HCT116 (cell line): Measurements from ENCODE around the gene NPW. TPM values are rescaled to one million over a fixed set of nuclear protein-coding genes. Genes with fewer than 3 reads are reported as not detected.

ENCODE experiments used
- ATAC-seq: fragments of 200-7000 bp; cut with Tn5 transposase; 2 replicates; pipeline ENCODE4 v1.9.1; 2020; ENCODE audit warnings: mild to moderate bottlenecking, moderate library complexity
- BruUV-seq: library from RNA; stranded (reverse); fragments of 400-500 nt; replicated peaks from 2 replicates; lab custom pipeline; 2021; lab: Mats Ljungman, UMichigan
- CTCF ChIA-PET: fragments of 300-600 bp; sonication (Branson Sonifier 250); formaldehyde crosslinking; loops from one replicate; lab custom pipeline; 2021; ENCODE audit warnings: antibody characterized with exemption; lab: Charles Lee
- POLR2A ChIA-PET: fragments of 300-600, 350-600 bp; sonication (Branson Sonifier 250); formaldehyde crosslinking; loops from one replicate; lab custom pipeline; 2021; ENCODE audit warnings: antibody characterized with exemption; lab: Charles Lee
- RAD21 ChIA-PET, 2 experiments: fragments of 300-600 bp; sonication (Branson Sonifier 250); formaldehyde crosslinking; loops; one replicate each; lab custom pipeline; 2023; ENCODE audit warnings: low total read pairs in 2 of 2; ENCODE audit not compliant: uncharacterized antibody in 2 of 2, unreplicated experiment in 2 of 2, low non-redundant PET in 1 of 2; lab: Charles Lee
- DNase-seq: peaks from one replicate; pipeline ENCODE4 v3.0.0-alpha.2; 2010; ENCODE audit warnings: low read depth, low spot score
- H2AFZ ChIP-seq: fragments of 200-600 bp; shearing (Covaris generic), sonication (generic); 2 replicates; pipeline ENCODE4 v1.6.1; 2017; ENCODE audit warnings: low read depth, mixed run types, mixed read lengths, antibody characterized with exemption, low read length; ENCODE audit not compliant: poor library complexity, severe bottlenecking
- H3K27ac ChIP-seq: 2 replicates; pipeline ENCODE4 v1.5.1; 2012; ENCODE audit warnings: low read depth, low read length
- H3K27me3 ChIP-seq: fragments of 200-600 bp; sonication (generic); 2 replicates; pipeline ENCODE4 v1.6.1; 2016; ENCODE audit warnings: mixed run types, low read length, mixed read lengths; ENCODE audit not compliant: insufficient read depth
- H3K36me3 ChIP-seq, 2 experiments: fragments of 200-500 bp in 1 of 2; fragments of 200-600 bp in 1 of 2; sonication (Bioruptor generic) in 1 of 2; sonication (generic) in 1 of 2; 2 replicates each; pipeline versions ENCODE4 v1.5.1 to v1.6.1; 2014 to 2016; ENCODE audit warnings: low read length in 2 of 2, inconsistent platforms in 1 of 2, mixed read lengths in 1 of 2, mixed run types in 1 of 2; ENCODE audit not compliant: insufficient read depth in 2 of 2, control insufficient read depth in 1 of 2
- H3K4me1 ChIP-seq, 2 experiments: fragments of 200-600 bp in 1 of 2; sonication (generic) in 1 of 2; 2 replicates each; pipeline versions ENCODE4 v1.5.1 to v1.6.1; 2012 to 2017; ENCODE audit warnings: low read length in 2 of 2, inconsistent platforms in 1 of 2, mild to moderate bottlenecking in 1 of 2, mixed read lengths in 1 of 2, mixed run types in 1 of 2, moderate library complexity in 1 of 2; ENCODE audit not compliant: insufficient read depth in 2 of 2, control insufficient read depth in 1 of 2
- H3K4me2 ChIP-seq: fragments of 200-600 bp; sonication (generic); 2 replicates; pipeline ENCODE4 v1.6.1; 2017; ENCODE audit warnings: mixed run types, low read length, mixed read lengths
- H3K4me3 ChIP-seq, 2 experiments: fragments of 200-600 bp in 1 of 2; sonication (generic) in 1 of 2; replicated peaks in 1 of 2; 2 replicates each; pipeline ENCODE4 v1.5.1; 2011 to 2016; ENCODE audit warnings: low read length in 2 of 2, control low read depth in 1 of 2, low read depth in 1 of 2, mild to moderate bottlenecking in 1 of 2, mixed read lengths in 1 of 2, mixed run types in 1 of 2
- H3K79me2 ChIP-seq: fragments of 200-600 bp; sonication (generic); 2 replicates; pipeline ENCODE4 v1.6.1; 2017; ENCODE audit warnings: mild to moderate bottlenecking, mixed run types, low read length, moderate library complexity, mixed read lengths; ENCODE audit not compliant: insufficient read depth
- H3K9ac ChIP-seq: fragments of 200-600 bp; sonication (generic); 2 replicates; pipeline ENCODE4 v1.6.1; 2016; ENCODE audit warnings: low read length, mixed read lengths
- H3K9me2 ChIP-seq: fragments of 200-600 bp; sonication (generic), shearing (Covaris generic); 2 replicates; pipeline ENCODE4 v1.6.1; 2017; ENCODE audit warnings: mixed run types, mild to moderate bottlenecking, moderate library complexity; ENCODE audit not compliant: insufficient read depth
- H3K9me3 ChIP-seq, 2 experiments: fragments of 200-500 bp in 1 of 2; fragments of 200-600 bp in 1 of 2; sonication (Bioruptor generic) in 1 of 2; sonication (generic) in 1 of 2; 2 replicates each; pipeline ENCODE4 v1.6.1; 2014 to 2017; ENCODE audit warnings: low read length in 2 of 2, mixed read lengths in 2 of 2, inconsistent platforms in 1 of 2, low read depth in 1 of 2, mild to moderate bottlenecking in 1 of 2, mixed run types in 1 of 2, moderate library complexity in 1 of 2; ENCODE audit not compliant: control insufficient read depth in 1 of 2, insufficient read depth in 1 of 2
- H4K20me1 ChIP-seq: fragments of 200-600 bp; sonication (generic), shearing (Covaris generic); 2 replicates; pipeline ENCODE4 v1.6.1; 2017; ENCODE audit warnings: mixed run types, mild to moderate bottlenecking, moderate library complexity; ENCODE audit not compliant: insufficient read depth
- CBX3 ChIP-seq: IDR thresholded peaks from 2 replicates; pipeline ENCODE4 v1.6.1; 2012; ENCODE audit warnings: low read depth
- CEBPB ChIP-seq: IDR thresholded peaks from 2 replicates; pipeline ENCODE4 v1.6.1; 2012; ENCODE audit warnings: low read depth
- EGR1 ChIP-seq: IDR thresholded peaks from 2 replicates; pipeline ENCODE4 v1.6.1; 2012; ENCODE audit warnings: low read depth
- EZH2 ChIP-seq: fragments of 200-600 bp; sonication (generic); IDR thresholded peaks from 2 replicates; pipeline ENCODE4 v1.6.1; 2017; ENCODE audit warnings: antibody characterized with exemption, mixed run types
- EZH2phosphoT487 ChIP-seq: fragments of 200-600 bp; IDR thresholded peaks from 2 replicates; pipeline ENCODE4 v1.6.1; 2018; ENCODE audit warnings: antibody characterized with exemption, borderline replicate concordance
- FOSL1 ChIP-seq: IDR thresholded peaks from 2 replicates; pipeline ENCODE4 v1.6.1; 2012; ENCODE audit warnings: low read depth
- JUND ChIP-seq: IDR thresholded peaks from 2 replicates; pipeline ENCODE4 v1.6.1; 2012
- RAD21 ChIP-seq: IDR thresholded peaks from 2 replicates; pipeline ENCODE4 v1.6.1; 2012; ENCODE audit warnings: low read depth, mild to moderate bottlenecking
- SIN3A ChIP-seq: IDR thresholded peaks from 2 replicates; pipeline ENCODE4 v1.6.1; 2012; ENCODE audit warnings: low read depth
- SP1 ChIP-seq: IDR thresholded peaks from 2 replicates; pipeline ENCODE4 v1.6.1; 2012; ENCODE audit warnings: low read depth
- SRF ChIP-seq: IDR thresholded peaks from 2 replicates; pipeline ENCODE4 v1.6.1; 2012; ENCODE audit warnings: low read depth
- YY1 ChIP-seq: IDR thresholded peaks from 2 replicates; pipeline ENCODE4 v1.6.1; 2011; ENCODE audit warnings: low read length, low read depth, moderate library complexity, mild to moderate bottlenecking; ENCODE audit not compliant: insufficient replicate concordance; ENCODE audit errors: extremely low read depth
- ZFX ChIP-seq: fragments of 450-650 bp; IDR thresholded peaks from 2 replicates; pipeline ENCODE4 v1.6.1; 2017
- ZNF274 ChIP-seq: fragments of 200-500 bp; sonication (Bioruptor generic); IDR thresholded peaks from 2 replicates; pipeline ENCODE4 v1.6.1; 2014; ENCODE audit warnings: mild to moderate bottlenecking, low read depth, low read length, inconsistent platforms
- intact Hi-C: fragments of 100-400 bp; cut with micrococcal nuclease; formaldehyde crosslinking; loops from 2 replicates; pipeline ENCODE4 v1.10.0; 2022
- total RNA-seq: library from RNA; stranded (reverse); gene quantifications from one replicate; pipeline ENCODE4 v1.2.1, GENCODE V29; 2021; ENCODE audit not compliant: unreplicated experiment
- TF ChIP-seq, protein P1 (sequence below): IDR thresholded peaks from 2 replicates; pipeline ENCODE4 v1.6.1; 2012
- TF ChIP-seq, protein P2 (sequence below), 3 experiments: fragments of 200-600 bp in 1 of 3; sonication (generic) in 1 of 3; IDR thresholded peaks in 2 of 3; conservative IDR thresholded peaks in 1 of 3; 2 replicates each; pipeline ENCODE4 v1.5.1; 2012 to 2017; ENCODE audit warnings: low read depth in 2 of 3, low read length in 2 of 3, antibody characterized with exemption in 1 of 3, borderline replicate concordance in 1 of 3, control low read depth in 1 of 3, mild to moderate bottlenecking in 1 of 3, mixed read lengths in 1 of 3, mixed run types in 1 of 3, moderate library complexity in 1 of 3; ENCODE audit not compliant: insufficient read depth in 1 of 3
- TF ChIP-seq, protein P3 (sequence below): IDR thresholded peaks from 2 replicates; pipeline ENCODE4 v1.6.1; 2012; ENCODE audit warnings: low read depth

NPW gene
- total RNA-seq, 1 experiment from 2014 or later: 226 TPM

DNA sequence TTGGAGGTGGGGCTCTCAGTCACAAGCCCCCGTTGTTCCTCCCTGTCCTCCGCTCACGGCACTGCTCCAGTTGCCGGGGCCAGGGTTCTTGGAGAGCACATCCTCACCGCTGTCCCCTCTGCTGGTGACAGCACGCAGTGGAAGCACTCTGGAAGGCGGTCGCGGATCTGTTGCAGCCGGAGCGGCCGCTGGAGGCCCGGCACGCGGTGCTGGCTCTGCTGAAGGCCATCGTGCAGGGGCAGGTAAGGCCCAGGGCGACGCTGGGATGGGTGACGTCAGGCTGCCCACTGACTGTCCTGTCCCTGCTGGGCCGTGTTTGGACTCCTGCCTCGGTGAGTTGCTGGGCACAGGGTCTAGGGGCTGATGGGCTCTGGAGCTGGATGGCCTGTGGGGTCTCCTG, 33.6 kb downstream of the NPW start:
- ATAC-seq (no peak), DNase-seq (no peak)
- ChIA-PET CTCF (no interaction called here), RAD21 (no interaction called here), POLR2A (no interaction called here)
- TF ChIP-seq, protein P1, sequence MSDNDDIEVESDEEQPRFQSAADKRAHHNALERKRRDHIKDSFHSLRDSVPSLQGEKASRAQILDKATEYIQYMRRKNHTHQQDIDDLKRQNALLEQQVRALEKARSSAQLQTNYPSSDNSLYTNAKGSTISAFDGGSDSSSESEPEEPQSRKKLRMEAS: no peak
- Histone ChIP-seq H3K79me2 (peaks cover 8% of the 10 kb centered on the region; the same call in 1 of the 2 replicates), H3K27ac (no peak overlapping the region), H3K9ac (no peak overlapping the region), H2AFZ (no peak overlapping the region), H3K27me3 (no peaks in the 10 kb centered on the region), H3K4me1 (peaks cover 0 to 10% of the 10 kb centered on the region in 2 experiments; a peak in 2 of 4 replicates), H3K4me2 (no peak overlapping the region), H4K20me1 (no peaks in the 10 kb centered on the region), H3K9me2 (no peaks in the 10 kb centered on the region), H3K9me3 (no peaks in the 10 kb centered on the region), H3K4me3 (no peak overlapping the region), H3K36me3 (peaks cover 0 to 3% of the 10 kb centered on the region in 2 experiments; a peak in 2 of 4 replicates)
- BruUV-seq: no TSS peak
- intact Hi-C loops: no loop called here

DNA sequence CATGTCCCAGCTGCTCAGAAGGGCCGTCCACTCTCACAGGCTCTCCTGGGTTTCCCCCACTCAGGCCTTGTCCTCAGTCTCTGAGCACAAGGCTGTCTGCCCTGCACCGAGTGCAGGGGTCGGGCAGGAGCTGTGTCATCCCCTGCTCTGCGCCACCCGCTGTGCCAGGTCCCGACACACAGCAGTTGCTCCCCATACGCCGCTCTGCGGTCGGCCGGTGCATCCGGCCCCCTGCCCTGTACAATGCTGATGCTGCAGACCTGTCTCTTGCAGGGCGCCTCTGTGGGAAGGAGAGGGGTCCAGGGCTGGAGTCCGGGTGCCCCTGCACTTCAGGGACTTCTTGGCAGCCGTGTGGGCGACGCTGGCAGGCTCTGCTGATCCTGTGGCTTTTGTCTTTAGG, 34.3 kb downstream of the NPW start:
- Histone ChIP-seq H3K36me3 (peaks cover 0 to 3% of the 10 kb centered on the region in 2 experiments; a peak in 2 of 4 replicates), H4K20me1 (no peaks in the 10 kb centered on the region), H3K9ac (no peak overlapping the region), H3K9me2 (no peaks in the 10 kb centered on the region), H3K4me1 (peaks cover 0 to 4% of the 10 kb centered on the region in 2 experiments; a peak in 2 of 4 replicates), H3K9me3 (no peaks in the 10 kb centered on the region), H2AFZ (no peak overlapping the region), H3K27me3 (no peaks in the 10 kb centered on the region), H3K4me3 (no peak overlapping the region), H3K79me2 (0 out of 2 replicates have a peak, but pooled peaks cover under 1% of the 10 kb centered on the region), H3K27ac (no peak overlapping the region), H3K4me2 (no peak overlapping the region)
- no TSS peak for BruUV-seq
- ChIA-PET POLR2A (no interaction called here), CTCF (no interaction called here), RAD21 (no interaction called here)
- ATAC-seq (no peak), DNase-seq (no peak)
- intact Hi-C loops: no loop called here
- TF ChIP-seq EGR1 (no peak), YY1 (no peak), RAD21 (no peak), ZNF274 (no peak), ZFX (no peak), SP1 (no peak), EZH2 (no peak), EZH2phosphoT487 (no peak), FOSL1 (no peak), CEBPB (no peak), CBX3 (no peak), JUND (no peak), SIN3A (no peak), SRF (no peak)
- TF ChIP-seq, protein P2, sequence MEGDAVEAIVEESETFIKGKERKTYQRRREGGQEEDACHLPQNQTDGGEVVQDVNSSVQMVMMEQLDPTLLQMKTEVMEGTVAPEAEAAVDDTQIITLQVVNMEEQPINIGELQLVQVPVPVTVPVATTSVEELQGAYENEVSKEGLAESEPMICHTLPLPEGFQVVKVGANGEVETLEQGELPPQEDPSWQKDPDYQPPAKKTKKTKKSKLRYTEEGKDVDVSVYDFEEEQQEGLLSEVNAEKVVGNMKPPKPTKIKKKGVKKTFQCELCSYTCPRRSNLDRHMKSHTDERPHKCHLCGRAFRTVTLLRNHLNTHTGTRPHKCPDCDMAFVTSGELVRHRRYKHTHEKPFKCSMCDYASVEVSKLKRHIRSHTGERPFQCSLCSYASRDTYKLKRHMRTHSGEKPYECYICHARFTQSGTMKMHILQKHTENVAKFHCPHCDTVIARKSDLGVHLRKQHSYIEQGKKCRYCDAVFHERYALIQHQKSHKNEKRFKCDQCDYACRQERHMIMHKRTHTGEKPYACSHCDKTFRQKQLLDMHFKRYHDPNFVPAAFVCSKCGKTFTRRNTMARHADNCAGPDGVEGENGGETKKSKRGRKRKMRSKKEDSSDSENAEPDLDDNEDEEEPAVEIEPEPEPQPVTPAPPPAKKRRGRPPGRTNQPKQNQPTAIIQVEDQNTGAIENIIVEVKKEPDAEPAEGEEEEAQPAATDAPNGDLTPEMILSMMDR (IDR thresholded peaks at IDR 0.05 in 2 of 3, conservative IDR thresholded peaks at IDR 0.05 in 1 of 3; ENCODE audit: borderline replicate concordance in 1 of 3, insufficient read depth in 1 of 3, low read depth in 2 of 3, low read length in 2 of 3): no peak
- TF ChIP-seq, protein P3, sequence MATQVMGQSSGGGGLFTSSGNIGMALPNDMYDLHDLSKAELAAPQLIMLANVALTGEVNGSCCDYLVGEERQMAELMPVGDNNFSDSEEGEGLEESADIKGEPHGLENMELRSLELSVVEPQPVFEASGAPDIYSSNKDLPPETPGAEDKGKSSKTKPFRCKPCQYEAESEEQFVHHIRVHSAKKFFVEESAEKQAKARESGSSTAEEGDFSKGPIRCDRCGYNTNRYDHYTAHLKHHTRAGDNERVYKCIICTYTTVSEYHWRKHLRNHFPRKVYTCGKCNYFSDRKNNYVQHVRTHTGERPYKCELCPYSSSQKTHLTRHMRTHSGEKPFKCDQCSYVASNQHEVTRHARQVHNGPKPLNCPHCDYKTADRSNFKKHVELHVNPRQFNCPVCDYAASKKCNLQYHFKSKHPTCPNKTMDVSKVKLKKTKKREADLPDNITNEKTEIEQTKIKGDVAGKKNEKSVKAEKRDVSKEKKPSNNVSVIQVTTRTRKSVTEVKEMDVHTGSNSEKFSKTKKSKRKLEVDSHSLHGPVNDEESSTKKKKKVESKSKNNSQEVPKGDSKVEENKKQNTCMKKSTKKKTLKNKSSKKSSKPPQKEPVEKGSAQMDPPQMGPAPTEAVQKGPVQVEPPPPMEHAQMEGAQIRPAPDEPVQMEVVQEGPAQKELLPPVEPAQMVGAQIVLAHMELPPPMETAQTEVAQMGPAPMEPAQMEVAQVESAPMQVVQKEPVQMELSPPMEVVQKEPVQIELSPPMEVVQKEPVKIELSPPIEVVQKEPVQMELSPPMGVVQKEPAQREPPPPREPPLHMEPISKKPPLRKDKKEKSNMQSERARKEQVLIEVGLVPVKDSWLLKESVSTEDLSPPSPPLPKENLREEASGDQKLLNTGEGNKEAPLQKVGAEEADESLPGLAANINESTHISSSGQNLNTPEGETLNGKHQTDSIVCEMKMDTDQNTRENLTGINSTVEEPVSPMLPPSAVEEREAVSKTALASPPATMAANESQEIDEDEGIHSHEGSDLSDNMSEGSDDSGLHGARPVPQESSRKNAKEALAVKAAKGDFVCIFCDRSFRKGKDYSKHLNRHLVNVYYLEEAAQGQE: no peak
- TF ChIP-seq, protein P1: no peak
